Calu3 (cell line): Measurements from ENCODE around the gene CAD. TPM values are rescaled to one million over a fixed set of nuclear protein-coding genes. Genes with fewer than 3 reads are reported as not detected.
A peak's percentile ranks its signal among the peaks of the same experiment; 100 is the strongest.
"Not testable (repeated sequence)": the region's sequence is repeated elsewhere in the genome, so short reads cannot be mapped to it uniquely, and the experiment has no call there.

Experiments
- BruUV-seq: library from RNA; stranded (reverse); fragments of 400-500 nt; replicated peaks from 2 replicates; lab custom pipeline; 2021; lab: Mats Ljungman, UMichigan
- CTCF ChIA-PET: fragments of 300-600 bp; sonication (Branson Sonifier 250); formaldehyde crosslinking; loops from one replicate; lab custom pipeline; 2022; ENCODE audit warnings: antibody characterized with exemption; lab: Charles Lee
- DNase-seq: peaks from one replicate; pipeline ENCODE4 v3.0.0; 2022
- H3K27ac Mint-ChIP-seq: one replicate; pipeline ENCODE4 v1.8.0; 2022; ENCODE audit warnings: mixed read lengths; ENCODE audit not compliant: unreplicated experiment
- H3K27me3 Mint-ChIP-seq: one replicate; pipeline ENCODE4 v1.8.0; 2022; ENCODE audit warnings: mixed read lengths; ENCODE audit not compliant: unreplicated experiment
- H3K36me3 Mint-ChIP-seq: one replicate; pipeline ENCODE4 v1.8.0; 2022; ENCODE audit warnings: mild to moderate bottlenecking, moderate library complexity, mixed read lengths; ENCODE audit not compliant: insufficient read depth, unreplicated experiment
- H3K4me1 Mint-ChIP-seq: one replicate; pipeline ENCODE4 v1.8.0; 2022; ENCODE audit warnings: mild to moderate bottlenecking, low read depth, mixed read lengths; ENCODE audit not compliant: unreplicated experiment
- H3K4me3 Mint-ChIP-seq: one replicate; pipeline ENCODE4 v1.8.0; 2022; ENCODE audit warnings: mild to moderate bottlenecking, low read depth, moderate library complexity, mixed read lengths; ENCODE audit not compliant: unreplicated experiment
- H3K9me3 Mint-ChIP-seq: one replicate; pipeline ENCODE4 v1.8.0; 2022; ENCODE audit warnings: low read depth, mixed read lengths; ENCODE audit not compliant: unreplicated experiment
- CTCF ChIP-seq: fragments of 200-600 bp; IDR thresholded peaks from one replicate; pipeline ENCODE4 v1.8.0; 2022; ENCODE audit warnings: antibody characterized with exemption; ENCODE audit not compliant: unreplicated experiment
- intact Hi-C: fragments of 100-400 bp; cut with micrococcal nuclease; formaldehyde crosslinking; loops from one replicate; pipeline ENCODE4 v1.10.0; 2022; ENCODE audit not compliant: unreplicated experiment
- total RNA-seq: library from RNA; stranded (reverse); gene quantifications from 2 replicates; pipeline ENCODE4 v1.2.3, GENCODE V29; 2022

Gene CAD
- total RNA-seq, 1 experiment from 2014 or later = 68.2 TPM

GRCh38 chr2:27186613-27187345 lies 30.4 kb upstream of the CAD start:
- BruUV-seq = no TSS peak
- DNase-seq = no peak
- H3K36me3 Mint-ChIP-seq = no peaks in the 10 kb centered on the region
- intact Hi-C loops = no loop called here
- H3K27ac Mint-ChIP-seq = no peak overlapping the region
- no peaks in the 10 kb centered on the region for H3K9me3 Mint-ChIP-seq
- no peaks in the 10 kb centered on the region for H3K4me1 Mint-ChIP-seq
- H3K4me3 Mint-ChIP-seq = no peak overlapping the region
- TF ChIP-seq CTCF = no peak
- CTCF ChIA-PET = no interaction called here
- H3K27me3 Mint-ChIP-seq = peaks cover 52% of the 10 kb centered on the region

- no TSS peak for BruUV-seq
- CTCF ChIA-PET = interaction anchor here (0.6 kb wide), 1 partner anchor 81 kb away, joined by 3 read pairs; no protein-coding TSS in a partner anchor
Observed at GRCh38 chr2:27189989-27190388, 27.2 kb upstream of the CAD start.

GRCh38 chr2:27191070-27191829 lies 25.9 kb upstream of the CAD start:
- intact Hi-C loops = loop anchor here (1.0 kb wide), 1 partner anchor 93 kb away; no protein-coding TSS in a partner anchor
- H3K27ac Mint-ChIP-seq = no peak overlapping the region
- no peaks in the 10 kb centered on the region for H3K9me3 Mint-ChIP-seq
- peaks cover 14% of the 10 kb centered on the region for H3K27me3 Mint-ChIP-seq
- CTCF ChIA-PET = interaction anchor here (0.7 to 1.6 kb wide), 12 partner anchors 11 to 229 kb away, joined by 3 to 11 read pairs (median 4); partner anchors contain the start of genes ABHD1, KHK and PREB
- TF ChIP-seq CTCF = peak; percentile 50
- H3K4me1 Mint-ChIP-seq = peaks cover 8% of the 10 kb centered on the region
- BruUV-seq = no TSS peak
- no peaks in the 10 kb centered on the region for H3K36me3 Mint-ChIP-seq
- DNase-seq = peak; percentile 59
- no peak overlapping the region for H3K4me3 Mint-ChIP-seq

More at GRCh38 chr2:27189989-27190388, 27.2 kb upstream of the CAD start:
- intact Hi-C loops = no loop called here
- Mint-ChIP-seq H3K9me3 (no peaks in the 10 kb centered on the region), H3K27me3 (peaks cover 27% of the 10 kb centered on the region), H3K36me3 (no peaks in the 10 kb centered on the region), H3K4me3 (no peak overlapping the region), H3K4me1 (peaks cover 6% of the 10 kb centered on the region), H3K27ac (no peak overlapping the region)
- no peak for TF ChIP-seq CTCF
- no peak for DNase-seq

- peaks cover 8% of the 10 kb centered on the region for H3K4me1 Mint-ChIP-seq
- no peak for TF ChIP-seq CTCF
- intact Hi-C loops = no loop called here
- H3K27ac Mint-ChIP-seq = no peak overlapping the region
- no peak overlapping the region for H3K4me3 Mint-ChIP-seq
- DNase-seq = no peak
- no peaks in the 10 kb centered on the region for H3K27me3 Mint-ChIP-seq
- BruUV-seq = no TSS peak
- CTCF ChIA-PET = interaction anchor here (0.8 to 1.1 kb wide), 2 partner anchors 43 to 71 kb away, joined by 3 to 4 read pairs; partner anchors contain the start of gene ABHD1
- peaks cover 9% of the 10 kb centered on the region for H3K36me3 Mint-ChIP-seq
- no peaks in the 10 kb centered on the region for H3K9me3 Mint-ChIP-seq
Observed at GRCh38 chr2:27194538-27195354, 22.4 kb upstream of the CAD start.

GRCh38 chr2:27195799-27196198 lies 21.4 kb upstream of the CAD start:
- CTCF ChIA-PET, H3K9me3 Mint-ChIP-seq, H3K36me3 Mint-ChIP-seq, H3K27me3 Mint-ChIP-seq, intact Hi-C loops, H3K4me3 Mint-ChIP-seq, H3K4me1 Mint-ChIP-seq, BruUV-seq, DNase-seq, H3K27ac Mint-ChIP-seq: not testable (repeated sequence)

GRCh38 chr2:27198068-27198467 lies 19.1 kb upstream of the CAD start:
- DNase-seq, intact Hi-C loops, H3K36me3 Mint-ChIP-seq, CTCF ChIA-PET, H3K27me3 Mint-ChIP-seq, H3K4me3 Mint-ChIP-seq, H3K4me1 Mint-ChIP-seq, H3K27ac Mint-ChIP-seq, H3K9me3 Mint-ChIP-seq: not testable (repeated sequence)
- TSS peak; percentile 36 for BruUV-seq
